HG02852 (cell line): Measurements from ENCODE around the gene MAP2K7.
"Not testable (repeated sequence)": the region's sequence is repeated elsewhere in the genome, so short reads cannot be mapped to it uniquely, and the experiment has no call there.

Experiments
- ATAC-seq: cut with Tn5 transposase; IDR thresholded peaks from one replicate; pipeline ENCODE4 v1.9.1; 2021; ENCODE audit warnings: mild to moderate bottlenecking, moderate library complexity; ENCODE audit not compliant: unreplicated experiment

MAP2K7 gene

DNA sequence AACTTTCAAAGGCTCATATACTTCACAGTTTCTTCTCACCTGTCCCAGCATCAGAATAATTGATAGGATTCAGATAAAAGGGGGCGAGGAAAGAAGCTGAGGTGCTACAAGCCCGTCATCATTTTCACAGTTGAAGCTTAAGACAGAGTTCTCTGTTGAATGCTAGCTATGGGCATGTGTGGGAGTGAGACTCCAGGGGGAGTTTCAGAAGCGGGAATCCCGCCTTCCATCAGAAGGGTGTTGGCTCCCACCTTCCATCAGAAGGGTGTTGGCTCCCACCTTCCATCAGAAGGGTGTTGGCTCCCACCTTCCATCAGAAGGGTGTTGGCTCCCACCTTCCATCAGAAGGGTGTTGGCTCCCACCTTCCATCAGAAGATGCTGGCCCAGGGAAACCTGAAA is 57.4 kb downstream of the MAP2K7 start:
- ATAC-seq, result not testable (repeated sequence)

DNA sequence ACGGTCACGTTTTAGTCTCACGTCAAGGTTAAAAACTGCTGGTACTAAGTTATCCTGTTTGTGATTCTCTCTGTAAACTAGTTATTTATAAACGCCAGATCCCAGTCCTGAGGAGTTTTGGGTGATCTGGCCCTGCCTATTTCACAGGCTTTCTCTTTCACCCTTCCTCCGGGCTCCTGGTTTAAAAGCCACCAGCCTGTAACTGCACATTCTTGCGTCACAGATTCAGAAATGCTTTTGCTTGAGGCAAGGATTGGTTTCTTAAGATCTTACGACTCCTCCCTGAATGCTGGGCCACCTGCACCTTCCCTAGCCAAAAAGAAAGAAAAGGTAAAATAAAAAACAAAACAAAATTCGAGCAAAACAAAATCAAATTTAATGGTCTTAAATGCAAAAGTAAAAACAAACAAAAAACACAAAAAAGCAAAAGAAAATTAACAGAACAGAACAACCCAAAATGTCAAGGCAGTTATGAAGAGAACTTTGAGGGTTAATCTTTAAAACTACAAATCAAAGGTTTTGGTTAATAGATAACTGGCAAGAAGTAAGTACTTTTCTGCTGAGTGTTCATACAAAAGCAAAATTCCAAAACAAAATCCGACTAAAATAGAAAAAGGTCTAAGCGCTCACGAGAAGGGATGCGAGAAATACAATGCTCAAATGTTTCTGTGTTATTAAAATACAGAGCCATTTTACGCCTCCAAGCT is 58.4 kb downstream of the MAP2K7 start:
- no peak for ATAC-seq

GRCh38 chr19:7962644-7963268 is 59.1 kb downstream of the MAP2K7 start:
- ATAC-seq, result no peak

- ATAC-seq, result no peak
Observed at GRCh38 chr19:7963566-7963965, 59.9 kb downstream of the MAP2K7 start.
